Measurements from ENCODE around the gene CDH5. TPM values are rescaled to one million over a fixed set of nuclear protein-coding genes. Genes with fewer than 3 reads are reported as not detected.

Gene CDH5
- total and polyA plus RNA-seq, 2 of the 4 experiments (the other 2 are of a cell fraction), result not detected

DNA sequence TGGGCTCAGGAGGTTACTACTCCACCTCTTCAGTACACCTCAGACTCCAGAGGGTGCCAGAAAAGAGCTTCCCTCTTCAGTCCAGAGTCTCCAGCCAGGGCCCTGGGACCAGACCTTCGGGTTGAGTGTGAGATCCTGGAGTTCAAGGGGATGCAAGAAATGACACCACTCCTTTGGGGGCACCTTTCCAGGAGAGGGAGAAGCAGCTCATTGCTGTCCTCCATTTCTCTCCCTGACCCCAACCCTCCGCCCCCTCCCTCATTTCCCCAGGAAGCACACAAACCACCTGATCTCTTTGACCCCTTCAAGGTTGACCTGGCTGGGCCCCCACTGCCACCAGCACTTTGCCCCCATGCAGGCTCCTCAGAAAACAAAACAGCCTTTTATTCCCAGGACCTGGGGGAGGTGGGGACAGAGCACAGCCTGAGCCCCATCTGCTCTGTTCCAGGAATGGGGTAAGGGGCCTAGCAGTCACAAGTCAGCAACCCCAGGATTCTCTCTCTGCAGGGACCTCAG lies 21.4 kb downstream of the CDH5 start:
- H4K8ac ChIP-seq (ENCODE audit: low read depth in 2 of 2, low read length in 2 of 2), result no peak overlapping the region
- no peak overlapping the region for H2BK5ac ChIP-seq (ENCODE audit: low read depth, low read length, poor library complexity, severe bottlenecking)
- no peak overlapping the region for H3K27ac ChIP-seq (ENCODE audit: insufficient read depth, low read length)
- no peaks in the 10 kb centered on the region for H3K79me1 ChIP-seq (ENCODE audit: low read depth in 1 of 2, low read length in 2 of 2)
- no peak overlapping the region for H3K14ac ChIP-seq (replicated peaks; ENCODE audit: low read depth, low read length)
- H2BK120ac ChIP-seq (ENCODE audit: low read depth, low read length), result no peak overlapping the region
- H3K18ac ChIP-seq (ENCODE audit: low read depth, low read length), result no peak overlapping the region
- no peak overlapping the region for H2BK20ac ChIP-seq (ENCODE audit: low read depth, low read length)
- ATAC-seq (ENCODE audit: low read depth) (no peak), DNase-seq (no peak)
- H3K9me1 ChIP-seq (ENCODE audit: insufficient read depth, low read length), result peaks cover 9% of the 10 kb centered on the region
- H4K20me1 ChIP-seq (ENCODE audit: insufficient read depth, low read length), result no peaks in the 10 kb centered on the region
- H3K4me2 ChIP-seq (ENCODE audit: low read depth, low read length), result no peak overlapping the region
- BruUV-seq (replicated peaks), result no TSS peak
- intact Hi-C loops (cut with micrococcal nuclease), result no loop called here
- H2AK5ac ChIP-seq (ENCODE audit: low read depth, low read length), result no peak overlapping the region
- peaks cover 18% of the 10 kb centered on the region for H3K27me3 ChIP-seq (ENCODE audit: control insufficient read depth, insufficient read depth, low read length)
- peaks cover 6% of the 10 kb centered on the region for H3K4me1 ChIP-seq (ENCODE audit: control insufficient read depth, insufficient read depth, low read length)
- ChIA-PET POLR2A (ENCODE audit: unreplicated experiment) (no interaction called here), CTCF (no interaction called here)
- no peak overlapping the region for H2AK9ac ChIP-seq (replicated peaks; ENCODE audit: low read depth, low read length, poor library complexity)
- no peak overlapping the region for H3K4me3 ChIP-seq (ENCODE audit: insufficient read depth, low read depth, low read length)
- H3K56ac ChIP-seq (ENCODE audit: extremely low read depth, insufficient read depth, low read length), result no peak overlapping the region
- no peak overlapping the region for H4K91ac ChIP-seq (ENCODE audit: insufficient read depth, low read depth, low read length)
- TF ChIP-seq NFE2L2 (IDR thresholded peaks at IDR 0.05; ENCODE audit: low read depth, low read length), result no peak
- H3K23ac ChIP-seq (ENCODE audit: low read depth, low read length), result no peak overlapping the region
- H2BK15ac ChIP-seq (ENCODE audit: low read depth, low read length), result no peak overlapping the region
- in situ Hi-C loops (cut with MboI; ENCODE audit: low sequenced_read_pairs), result no loop called here
- no peaks in the 10 kb centered on the region for H3K9me3 ChIP-seq (ENCODE audit: control insufficient read depth, insufficient read depth, low read length)
- no peak overlapping the region for H3K4ac ChIP-seq (ENCODE audit: low read depth, low read length)
- no peak overlapping the region for H3K9ac ChIP-seq (ENCODE audit: low read depth, low read length)
- WGBS, 2 experiments (ENCODE audit: extremely low coverage in 2 of 2, insufficient read length in 1 of 2), result no CpG with 5 or more reads among the region's 2 CpGs
- H3K36me3 ChIP-seq (ENCODE audit: control insufficient read depth, insufficient read depth, low read length), result no peaks in the 10 kb centered on the region
- H4K5ac ChIP-seq (ENCODE audit: low read depth, low read length), result no peak overlapping the region
- no peak overlapping the region for H2AFZ ChIP-seq (replicated peaks; ENCODE audit: low read length, poor library complexity)
- dilution Hi-C loops (cut with HindIII; ENCODE audit: low sequenced_read_pairs, unreplicated experiment), result no loop called here

Measured in IMR-90 (cell line).